ENCODE measurements around the gene CHTF18.
"Not testable (repeated sequence)": the region's sequence is repeated elsewhere in the genome, so short reads cannot be mapped to it uniquely, and the experiment has no call there.

CHTF18 gene
- 29.1 reads per million, percentile 55 among the genes with 10 or more reads in this experiment for total RNA-seq

- DNase-seq = peak; percentile 89
Measured at GRCh38 chr16:788399-789126, at the start of gene CHTF18. TSS of gene CHTF18 (plus strand) at chr16:788620. CDS start at chr16:788685, 65 bp downstream.

DNA sequence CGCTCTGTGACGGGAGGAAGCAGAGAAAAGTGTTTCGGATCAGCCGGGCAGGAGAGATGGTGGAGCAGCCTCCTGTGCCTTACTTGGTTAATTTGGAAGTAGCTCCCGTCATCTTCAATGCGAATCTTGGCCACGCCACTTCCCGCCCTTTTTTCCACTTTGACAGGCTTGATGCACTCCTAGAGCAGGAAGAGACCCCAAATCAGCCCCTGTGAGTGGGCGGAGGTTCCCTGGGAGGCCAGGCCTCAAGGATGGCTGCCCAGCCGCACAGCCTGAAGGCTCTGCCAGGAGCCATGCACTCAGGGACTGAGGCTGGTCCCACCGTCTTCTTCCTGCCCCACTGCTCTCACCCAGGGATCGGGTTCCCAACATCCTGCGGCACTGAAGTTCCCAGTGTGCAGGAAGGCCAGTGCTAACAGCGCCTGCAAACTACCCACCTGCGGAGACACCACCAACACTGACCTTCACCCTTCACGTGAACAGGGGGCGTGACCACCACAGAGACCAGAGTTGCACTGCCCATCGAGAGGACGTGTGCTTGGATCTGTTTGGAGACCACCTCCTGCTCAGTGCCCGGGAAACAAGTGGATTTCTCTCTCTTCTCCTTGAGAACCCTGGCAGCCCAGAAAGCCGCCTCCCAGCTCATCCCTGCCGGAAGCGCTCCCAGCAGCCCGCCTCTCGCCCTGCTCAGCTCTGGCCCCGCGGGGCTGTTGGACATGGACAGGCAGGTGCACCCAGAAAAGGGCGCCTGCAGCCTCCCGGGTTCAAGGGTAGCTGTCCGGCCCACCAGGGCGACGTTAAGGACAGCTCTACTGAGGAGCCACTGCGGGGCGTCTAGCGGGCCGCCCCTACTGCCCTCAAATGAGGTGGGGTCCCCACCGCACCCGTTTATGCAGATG lies 48.6 kb upstream of the CHTF18 start:
- DNase-seq = no peak

GRCh38 chr16:740459-740763 lies 48.0 kb upstream of the CHTF18 start:
- no peak for DNase-seq

GRCh38 chr16:740764-741505 lies 47.5 kb upstream of the CHTF18 start, which contains the start of gene CIAO3:
TSS of gene CIAO3 (minus strand) at chr16:740997. CDS start at chr16:740985, 12 bp downstream.
- peak; percentile 88 for DNase-seq

GRCh38 chr16:741986-742629 lies 46.3 kb upstream of the CHTF18 start:
- no peak for DNase-seq

DNA sequence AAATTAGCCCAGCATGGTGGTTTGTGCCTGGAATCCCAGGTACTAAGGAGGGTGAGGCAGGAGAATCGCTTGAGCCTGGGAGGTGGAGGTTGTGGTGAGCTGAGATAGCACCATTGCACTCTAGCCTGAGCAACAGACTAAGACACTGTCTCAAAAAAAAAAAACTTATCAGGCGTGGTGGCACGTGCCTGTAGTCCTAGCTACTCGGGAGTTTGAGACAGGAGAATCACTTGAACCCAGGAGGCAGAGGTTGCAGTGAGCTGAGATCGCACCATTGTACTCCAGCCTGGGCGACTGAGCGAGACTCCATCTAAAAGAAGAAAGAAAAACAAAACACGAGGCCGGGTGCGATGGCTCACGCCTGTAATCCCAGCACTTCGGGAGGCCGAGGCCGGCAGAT lies 45.5 kb upstream of the CHTF18 start:
- not testable (repeated sequence) for DNase-seq

GRCh38 chr16:743794-744500 lies 44.5 kb upstream of the CHTF18 start:
- DNase-seq = no peak

DNA sequence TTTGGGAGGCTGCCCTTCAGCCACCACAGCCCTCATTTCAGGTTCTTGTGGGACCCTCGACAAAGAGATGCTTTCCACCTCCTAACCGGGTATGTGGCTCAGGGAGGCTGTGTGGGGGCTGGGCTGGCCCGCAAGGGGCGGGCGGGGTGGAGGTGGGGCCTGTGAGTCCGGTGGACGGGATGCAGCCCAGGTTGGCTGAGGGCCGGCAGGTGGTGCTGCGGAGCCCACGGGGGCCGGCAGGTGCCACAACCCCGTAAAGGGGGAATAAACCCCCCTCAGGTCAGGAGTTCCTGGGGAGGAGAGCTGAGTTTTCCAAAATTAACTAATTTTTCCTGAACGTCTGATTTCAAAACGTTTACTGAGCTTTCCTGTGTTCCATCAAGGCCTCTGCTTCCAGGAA lies 42.7 kb upstream of the CHTF18 start:
- no peak for DNase-seq

DNA sequence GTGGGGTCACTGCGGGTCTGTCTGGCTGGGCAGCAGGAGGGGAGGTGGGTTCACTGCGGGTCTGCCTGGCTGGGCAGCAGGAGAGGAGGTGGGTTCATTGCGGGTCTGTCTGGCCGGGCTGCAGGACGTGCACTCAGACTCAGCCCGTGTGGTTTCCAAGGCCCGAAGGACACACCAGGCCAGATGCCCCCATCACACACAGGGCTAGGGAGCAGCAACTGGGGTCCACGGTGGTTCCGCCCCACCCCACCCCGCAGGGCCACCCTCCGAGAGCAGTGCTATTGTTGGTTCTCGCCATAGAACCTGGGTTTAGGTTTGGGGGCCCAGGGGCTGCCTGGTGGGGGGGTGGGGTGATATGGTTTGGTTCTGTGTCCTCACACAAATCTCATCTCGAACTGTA lies 41.8 kb upstream of the CHTF18 start:
- DNase-seq = no peak

GRCh38 chr16:747978-748746 lies 40.3 kb upstream of the CHTF18 start:
- DNase-seq = no peak

- no peak for DNase-seq
Measured at GRCh38 chr16:749010-749409, 39.4 kb upstream of the CHTF18 start.

GRCh38 chr16:750485-750884 lies 37.9 kb upstream of the CHTF18 start:
- DNase-seq = no peak

- no peak for DNase-seq
Measured at GRCh38 chr16:751152-752006, 37.0 kb upstream of the CHTF18 start.

DNA sequence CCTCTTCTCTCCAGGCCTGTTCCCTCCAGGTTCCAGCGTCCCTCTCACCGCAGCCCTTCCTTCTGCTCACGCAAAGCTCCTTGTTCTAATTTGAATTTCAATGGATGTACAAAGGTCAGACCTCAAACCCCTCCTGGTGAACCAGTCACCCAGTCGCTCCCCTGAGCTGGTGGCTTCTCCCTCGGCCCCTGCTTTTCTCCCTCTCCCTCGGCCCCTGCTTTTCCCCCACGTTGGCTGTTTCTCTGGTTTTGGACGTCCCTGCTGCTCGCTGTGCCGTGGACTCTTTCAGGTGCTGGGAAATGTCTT lies 36.5 kb upstream of the CHTF18 start:
- no peak for DNase-seq

- not testable (repeated sequence) for DNase-seq
Measured at GRCh38 chr16:754121-754607, 34.3 kb upstream of the CHTF18 start.

DNA sequence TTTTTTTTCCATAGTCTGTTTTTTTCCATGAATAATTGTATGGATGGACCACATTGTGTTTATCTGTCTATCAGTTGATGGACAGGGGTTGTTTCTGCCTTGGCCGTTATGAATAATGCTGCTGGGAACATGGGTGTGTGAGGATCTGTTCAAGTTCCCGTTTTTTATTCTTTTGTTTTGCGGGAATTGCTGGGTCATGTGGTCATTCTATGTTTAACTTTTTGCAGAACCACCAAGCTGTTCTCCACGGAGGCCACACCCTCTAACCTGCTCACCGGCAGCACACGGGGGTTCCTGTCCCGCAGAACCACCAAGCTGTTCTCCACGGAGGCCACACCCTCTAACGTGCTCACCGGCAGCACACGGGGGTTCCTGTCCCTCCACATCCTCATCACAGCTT lies 33.8 kb upstream of the CHTF18 start:
- DNase-seq = no peak

DNA sequence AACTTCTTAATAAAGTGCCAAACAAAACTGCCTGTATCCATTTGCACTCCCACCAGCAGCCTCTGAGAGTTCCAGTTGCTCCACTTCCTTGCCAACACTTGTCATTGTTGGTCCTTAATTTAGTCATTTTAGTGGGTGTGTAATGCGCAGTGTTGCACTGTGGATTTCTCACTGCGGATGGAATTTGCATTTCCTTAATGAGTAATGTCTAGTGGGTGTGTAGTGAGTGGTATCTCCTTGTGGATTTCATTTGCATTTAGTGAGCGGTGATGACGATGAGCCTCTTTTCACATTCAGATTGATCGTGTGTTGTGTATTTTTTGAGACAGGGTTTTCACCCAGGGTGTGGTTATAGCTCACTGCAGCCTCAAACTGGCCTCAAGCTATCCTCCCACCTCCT lies 32.0 kb upstream of the CHTF18 start:
- no peak for DNase-seq

DNA sequence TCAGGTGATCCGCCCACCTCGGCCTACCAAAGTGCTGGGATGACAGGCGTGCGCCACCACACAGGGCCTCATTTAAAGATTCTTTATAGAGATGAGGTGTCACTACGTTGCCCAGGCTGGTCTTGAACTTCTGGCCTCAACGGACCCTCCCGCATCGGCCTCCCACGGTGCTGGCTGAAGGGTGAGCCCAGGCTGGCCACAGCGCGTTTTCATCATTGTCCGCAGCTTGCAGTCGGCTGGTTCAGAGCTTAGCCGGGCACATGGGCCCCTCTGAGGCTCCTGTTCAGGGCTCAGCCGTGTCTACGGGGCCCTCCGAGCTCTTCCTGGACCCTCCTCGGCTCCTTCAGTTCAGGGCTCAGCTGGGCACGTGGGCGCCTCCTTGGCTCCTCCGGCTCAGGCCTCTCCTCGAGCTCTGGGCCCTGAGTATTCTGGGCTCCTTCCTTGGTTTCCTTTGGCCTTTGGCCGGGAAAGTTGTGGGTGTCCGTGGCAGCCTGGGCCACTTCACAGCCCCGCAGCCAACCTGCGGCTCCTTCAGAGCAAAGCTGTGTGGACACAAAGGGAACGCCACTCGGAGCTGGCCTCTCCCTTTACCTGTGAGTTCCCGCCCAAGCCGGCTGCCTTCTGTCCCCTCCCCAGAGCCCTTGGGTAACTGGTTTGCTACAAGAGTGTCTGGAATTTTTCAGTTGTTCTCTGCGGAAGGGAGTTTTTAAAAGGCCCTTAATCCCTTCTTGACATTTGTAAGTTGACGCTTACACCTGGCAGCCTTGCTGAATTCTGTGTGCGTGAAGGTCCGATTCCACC lies 29.1 kb upstream of the CHTF18 start:
- no peak for DNase-seq

DNA sequence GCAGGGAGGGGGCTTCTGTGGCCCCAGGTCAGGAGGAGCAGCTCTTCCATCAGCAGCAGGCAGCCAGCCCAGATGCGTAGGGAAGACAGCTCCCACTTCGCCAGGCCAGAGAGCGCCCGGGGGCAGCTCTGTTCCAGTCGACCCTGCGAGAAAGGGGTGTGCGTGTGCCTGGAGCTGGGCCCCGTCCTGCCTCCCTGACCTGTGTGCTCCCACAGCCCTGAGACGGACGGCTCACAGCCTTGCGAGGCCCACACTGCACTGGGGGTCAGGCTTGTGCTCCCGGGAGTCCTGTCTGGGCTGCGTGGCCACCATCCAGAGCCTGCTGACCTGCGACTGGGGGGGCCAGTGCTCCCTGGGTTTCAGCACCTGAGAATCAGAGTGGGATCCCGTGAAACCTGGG lies 28.4 kb upstream of the CHTF18 start:
- no peak for DNase-seq

Measured in effector CD4-positive, alpha-beta T cell (primary cell).